Activated B cell treated with CpG ODN at 0.5 μM for 24 hours (primary cell): ENCODE data around the gene SCNN1B. TPM values are rescaled to one million over a fixed set of nuclear protein-coding genes. Genes with fewer than 3 reads are reported as not detected.
"Not testable (repeated sequence)": the region's sequence is repeated elsewhere in the genome, so short reads cannot be mapped to it uniquely, and the experiment has no call there.

Experiments
- ATAC-seq: fragments of 200-7000 bp; cut with Tn5 transposase; one replicate; pipeline ENCODE4 v1.10.0; 2021; ENCODE audit warnings: low read depth, mild to moderate bottlenecking, moderate library complexity
- CTCF ChIA-PET: fragments of 350-600 bp; sonication (Branson Sonifier 250); formaldehyde crosslinking; loops from one replicate; lab custom pipeline; 2021; ENCODE audit warnings: antibody characterized with exemption; lab: Charles Lee
- POLR2A ChIA-PET: fragments of 350-600 bp; sonication (Branson Sonifier 250); formaldehyde crosslinking; loops from one replicate; lab custom pipeline; 2021; ENCODE audit warnings: antibody characterized with exemption; lab: Charles Lee
- DNase-seq: peaks from one replicate; pipeline ENCODE4 v3.0.0; 2022
- H3K27ac Mint-ChIP-seq: one replicate; pipeline ENCODE4 v1.8.0; 2020; ENCODE audit warnings: mixed read lengths
- H3K27me3 Mint-ChIP-seq: one replicate; pipeline ENCODE4 v1.8.0; 2021; ENCODE audit warnings: mixed read lengths
- H3K36me3 Mint-ChIP-seq: one replicate; pipeline ENCODE4 v1.8.0; 2021; ENCODE audit warnings: low read depth, mixed read lengths
- H3K4me1 Mint-ChIP-seq: one replicate; pipeline ENCODE4 v1.8.0; 2021; ENCODE audit warnings: mixed read lengths
- H3K4me3 Mint-ChIP-seq: one replicate; pipeline ENCODE4 v1.8.0; 2020; ENCODE audit warnings: mild to moderate bottlenecking, mixed read lengths
- H3K9me3 Mint-ChIP-seq: one replicate; pipeline ENCODE4 v1.8.0; 2020; ENCODE audit warnings: mixed read lengths
- CTCF ChIP-seq: fragments of 200-600 bp; IDR thresholded peaks from one replicate; pipeline ENCODE4 v1.8.0; 2022; ENCODE audit warnings: antibody characterized with exemption, mild to moderate bottlenecking
- intact Hi-C: fragments of 100-400 bp; cut with micrococcal nuclease; formaldehyde crosslinking; loops from one replicate; pipeline ENCODE4 v1.15.1; 2024
- total RNA-seq: library from RNA; stranded (reverse); gene quantifications from 2 replicates; pipeline ENCODE4 v1.2.3, GENCODE V29; 2022

SCNN1B gene
- total RNA-seq, 1 donor from 2014 or later, result not detected

- Mint-ChIP-seq H3K9me3 (no peaks in the 10 kb centered on the region), H3K36me3 (peaks cover 47% of the 10 kb centered on the region), H3K4me1 (no peaks in the 10 kb centered on the region), H3K4me3 (no peak overlapping the region), H3K27me3 (no peaks in the 10 kb centered on the region), H3K27ac (no peak overlapping the region)
- ATAC-seq (no peak), DNase-seq (no peak)
- intact Hi-C loops, result no loop called here
- ChIA-PET CTCF (no interaction called here), POLR2A (no interaction called here)
- no peak for TF ChIP-seq CTCF
Measured at GRCh38 chr16:23389201-23389600, 87.1 kb downstream of the SCNN1B start.

DNA sequence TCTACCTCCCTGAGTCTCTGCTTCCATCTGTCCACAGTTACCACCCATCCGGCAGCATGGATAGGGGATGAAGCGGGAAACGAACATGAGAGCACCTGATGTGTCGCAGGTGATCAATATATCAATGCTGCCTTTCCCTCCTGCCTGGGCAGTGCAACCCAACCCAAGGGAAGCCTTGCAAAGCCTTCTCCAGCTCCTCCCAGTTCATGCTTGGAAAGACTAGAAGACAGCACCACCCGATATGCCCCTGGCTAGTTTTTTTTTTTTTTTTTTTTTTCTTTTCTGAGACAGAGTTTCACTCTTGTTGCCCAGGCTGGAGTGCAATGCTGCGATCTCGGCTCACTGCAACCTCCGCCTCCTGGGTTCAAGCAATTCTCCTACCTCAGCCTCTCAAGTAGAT is 87.8 kb downstream of the SCNN1B start:
- H3K27ac Mint-ChIP-seq, H3K9me3 Mint-ChIP-seq, H3K27me3 Mint-ChIP-seq, H3K4me3 Mint-ChIP-seq, ATAC-seq, intact Hi-C loops, DNase-seq, POLR2A ChIA-PET, H3K4me1 Mint-ChIP-seq: not testable (repeated sequence)
- CTCF ChIA-PET, result interaction anchor here (0.6 kb wide), 1 partner anchor 197 kb away, joined by 3 read pairs; no protein-coding TSS in a partner anchor
- H3K36me3 Mint-ChIP-seq, result peaks cover 47% of the 10 kb centered on the region

GRCh38 chr16:23391381-23392222 is 89.5 kb downstream of the SCNN1B start:
- Mint-ChIP-seq H3K27me3 (no peaks in the 10 kb centered on the region), H3K36me3 (peaks cover 59% of the 10 kb centered on the region), H3K4me3 (no peak overlapping the region), H3K9me3 (no peaks in the 10 kb centered on the region), H3K4me1 (no peaks in the 10 kb centered on the region), H3K27ac (no peak overlapping the region)
- ChIA-PET CTCF (no interaction called here), POLR2A (no interaction called here)
- ATAC-seq (no peak), DNase-seq (no peak)
- intact Hi-C loops, result no loop called here
- TF ChIP-seq CTCF, result no peak

DNA sequence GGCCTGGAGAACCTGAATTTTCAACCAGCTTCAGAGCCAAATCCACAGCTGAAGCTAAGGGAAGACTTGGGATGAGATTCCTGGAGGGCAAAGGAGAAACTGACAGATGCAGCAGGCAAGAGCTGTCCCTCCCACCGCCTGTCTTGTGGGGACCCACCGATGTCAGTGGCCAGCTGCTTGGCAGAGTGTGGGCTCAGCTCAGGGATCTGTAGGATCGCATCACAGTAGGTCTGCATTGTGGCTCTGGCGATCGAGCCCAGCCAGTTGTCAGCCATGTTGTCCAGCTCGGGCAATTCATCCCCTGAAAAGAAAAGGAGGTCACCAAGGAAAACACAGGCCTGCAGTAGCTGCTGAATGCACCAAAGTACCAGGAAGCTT is 90.1 kb downstream of the SCNN1B start:
- Mint-ChIP-seq H3K4me1 (no peaks in the 10 kb centered on the region), H3K36me3 (peaks cover 64% of the 10 kb centered on the region), H3K27me3 (no peaks in the 10 kb centered on the region), H3K4me3 (no peak overlapping the region), H3K9me3 (no peaks in the 10 kb centered on the region), H3K27ac (no peak overlapping the region)
- POLR2A ChIA-PET, result no interaction called here
- CTCF ChIA-PET, result no interaction called here
- intact Hi-C loops, result no loop called here
- no peak for TF ChIP-seq CTCF
- no peak for DNase-seq
- no peak for ATAC-seq

DNA sequence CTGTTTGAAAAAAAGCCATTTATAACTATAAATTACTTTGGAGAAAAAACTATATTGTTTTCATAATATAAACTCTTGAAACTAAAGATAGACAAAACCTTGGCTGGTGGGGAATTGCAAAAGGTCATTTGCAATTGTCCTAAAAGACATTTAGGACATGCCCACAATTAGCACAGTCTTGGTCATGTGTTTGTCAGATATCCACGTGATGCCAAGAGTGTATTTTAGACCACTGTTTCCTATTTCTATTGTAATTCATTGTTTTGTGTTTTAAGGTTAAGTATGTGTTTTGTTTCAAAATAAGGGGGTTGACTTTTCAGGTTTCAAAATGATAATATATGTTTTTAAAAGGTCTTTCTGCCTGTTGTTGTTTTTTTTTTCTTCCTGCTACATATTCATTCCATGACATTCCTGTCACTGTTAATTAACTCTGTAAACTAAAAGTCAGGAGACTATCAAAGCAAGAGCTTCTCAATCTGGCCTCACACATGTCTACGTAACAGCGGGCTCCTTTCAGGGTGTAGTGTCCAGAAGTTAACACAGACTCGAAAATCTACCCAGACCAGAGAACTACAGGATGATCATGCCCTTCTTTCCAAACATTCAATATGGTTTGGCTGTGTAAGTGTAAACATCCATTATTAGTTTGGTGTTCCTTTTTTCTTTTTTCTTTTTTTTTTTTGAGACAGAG is 92.2 kb downstream of the SCNN1B start:
- H3K4me1 Mint-ChIP-seq, result no peaks in the 10 kb centered on the region
- peaks cover 73% of the 10 kb centered on the region for H3K36me3 Mint-ChIP-seq
- DNase-seq (no peak), ATAC-seq (no peak)
- intact Hi-C loops, result no loop called here
- no peak for TF ChIP-seq CTCF
- no peaks in the 10 kb centered on the region for H3K27me3 Mint-ChIP-seq
- ChIA-PET POLR2A (no interaction called here), CTCF (no interaction called here)
- no peaks in the 10 kb centered on the region for H3K9me3 Mint-ChIP-seq
- no peak overlapping the region for H3K4me3 Mint-ChIP-seq
- H3K27ac Mint-ChIP-seq, result no peak overlapping the region
